ENCODE results near the gene STX19. TPM values are rescaled to one million over a fixed set of nuclear protein-coding genes. Genes with fewer than 3 reads are reported as not detected.
"Not testable (repeated sequence)": the region's sequence is repeated elsewhere in the genome, so short reads cannot be mapped to it uniquely, and the experiment has no call there.

STX19 gene
- total RNA-seq, 1 experiment from 2014 or later: not detected

GRCh38 chr3:94050546-94050945, 22.1 kb upstream of the STX19 start:
- Histone ChIP-seq H3K4me1 (no peaks in the 10 kb centered on the region), H3K27me3 (replicated peaks; ENCODE audit: control insufficient read depth, insufficient read depth, low read length) (no peaks in the 10 kb centered on the region), H3K36me3 (ENCODE audit: control insufficient read depth, insufficient read depth, low read length) (no peaks in the 10 kb centered on the region), H3K9me3 (no peaks in the 10 kb centered on the region), H3K4me3 (ENCODE audit: low read depth, low read length) (no peak overlapping the region)
- no peak for DNase-seq
- H3K27me3 Mint-ChIP-seq (ENCODE audit: insufficient read depth, unreplicated experiment): no peaks in the 10 kb centered on the region
- BruUV-seq (replicated peaks): no TSS peak
- H3K9me3 Mint-ChIP-seq (ENCODE audit: unreplicated experiment): no peaks in the 10 kb centered on the region
- CTCF ChIA-PET: no interaction called here
- no peak overlapping the region for H3K27ac Mint-ChIP-seq (ENCODE audit: unreplicated experiment)
- H3K4me3 Mint-ChIP-seq (ENCODE audit: unreplicated experiment): no peak overlapping the region
- H3K4me1 Mint-ChIP-seq (ENCODE audit: low read depth, unreplicated experiment): no peaks in the 10 kb centered on the region
- intact Hi-C loops (cut with micrococcal nuclease; ENCODE audit: unreplicated experiment): no loop called here
- no peak for TF ChIP-seq CTCF (IDR thresholded peaks at IDR 0.05; ENCODE audit: insufficient read depth in 1 of 2, low read depth in 1 of 2, low read length in 1 of 2, severe bottlenecking in 1 of 2, unreplicated experiment in 1 of 2)
- POLR2A ChIA-PET: no interaction called here
- H3K36me3 Mint-ChIP-seq (ENCODE audit: insufficient read depth, unreplicated experiment): peaks cover 2% of the 10 kb centered on the region

- Mint-ChIP-seq H3K27ac (ENCODE audit: unreplicated experiment) (no peak overlapping the region), H3K9me3 (ENCODE audit: unreplicated experiment) (no peaks in the 10 kb centered on the region), H3K36me3 (ENCODE audit: insufficient read depth, unreplicated experiment) (peaks cover 15% of the 10 kb centered on the region), H3K4me3 (ENCODE audit: unreplicated experiment) (no peak overlapping the region), H3K4me1 (ENCODE audit: low read depth, unreplicated experiment) (no peaks in the 10 kb centered on the region), H3K27me3 (ENCODE audit: insufficient read depth, unreplicated experiment) (no peaks in the 10 kb centered on the region)
- POLR2A ChIA-PET: no interaction called here
- no TSS peak for BruUV-seq (replicated peaks)
- Histone ChIP-seq H3K27me3 (replicated peaks; ENCODE audit: control insufficient read depth, insufficient read depth, low read length) (no peaks in the 10 kb centered on the region), H3K4me1 (no peaks in the 10 kb centered on the region), H3K9me3 (no peaks in the 10 kb centered on the region), H3K4me3 (ENCODE audit: low read depth, low read length) (no peak overlapping the region), H3K36me3 (ENCODE audit: control insufficient read depth, insufficient read depth, low read length) (no peaks in the 10 kb centered on the region)
- no peak for TF ChIP-seq CTCF (IDR thresholded peaks at IDR 0.05; ENCODE audit: insufficient read depth in 1 of 2, low read depth in 1 of 2, low read length in 1 of 2, severe bottlenecking in 1 of 2, unreplicated experiment in 1 of 2)
- CTCF ChIA-PET: no interaction called here
- DNase-seq: no peak
- intact Hi-C loops (cut with micrococcal nuclease; ENCODE audit: unreplicated experiment): no loop called here
Measured at GRCh38 chr3:94049267-94049666, 20.9 kb upstream of the STX19 start.

GRCh38 chr3:94046533-94046932, 18.1 kb upstream of the STX19 start:
- Histone ChIP-seq H3K9me3 (no peaks in the 10 kb centered on the region; the same call in 1 of the 2 replicates), H3K27me3 (replicated peaks; ENCODE audit: control insufficient read depth, insufficient read depth, low read length) (no peaks in the 10 kb centered on the region), H3K4me3 (ENCODE audit: low read depth, low read length) (no peak overlapping the region), H3K36me3 (ENCODE audit: control insufficient read depth, insufficient read depth, low read length) (no peaks in the 10 kb centered on the region), H3K4me1 (no peaks in the 10 kb centered on the region)
- ChIA-PET CTCF (no interaction called here), POLR2A (no interaction called here)
- BruUV-seq (replicated peaks): no TSS peak
- Mint-ChIP-seq H3K9me3 (ENCODE audit: unreplicated experiment) (no peaks in the 10 kb centered on the region), H3K27me3 (ENCODE audit: insufficient read depth, unreplicated experiment) (no peaks in the 10 kb centered on the region), H3K4me1 (ENCODE audit: low read depth, unreplicated experiment) (no peaks in the 10 kb centered on the region), H3K36me3 (ENCODE audit: insufficient read depth, unreplicated experiment) (peaks cover 32% of the 10 kb centered on the region), H3K27ac (ENCODE audit: unreplicated experiment) (no peak overlapping the region), H3K4me3 (ENCODE audit: unreplicated experiment) (no peak overlapping the region)
- intact Hi-C loops (cut with micrococcal nuclease; ENCODE audit: unreplicated experiment): no loop called here
- DNase-seq: no peak
- no peak for TF ChIP-seq CTCF (IDR thresholded peaks at IDR 0.05; ENCODE audit: insufficient read depth in 1 of 2, low read depth in 1 of 2, low read length in 1 of 2, severe bottlenecking in 1 of 2, unreplicated experiment in 1 of 2)

GRCh38 chr3:94044100-94044936, 15.9 kb upstream of the STX19 start:
- peaks cover 32% of the 10 kb centered on the region for H3K36me3 Mint-ChIP-seq (ENCODE audit: insufficient read depth, unreplicated experiment)
- BruUV-seq (replicated peaks); intact Hi-C loops (cut with micrococcal nuclease; ENCODE audit: unreplicated experiment); H3K4me1 ChIP-seq; H3K36me3 ChIP-seq (ENCODE audit: control insufficient read depth, insufficient read depth, low read length); H3K4me3 Mint-ChIP-seq (ENCODE audit: unreplicated experiment); H3K27me3 ChIP-seq (replicated peaks; ENCODE audit: control insufficient read depth, insufficient read depth, low read length); H3K9me3 Mint-ChIP-seq (ENCODE audit: unreplicated experiment); CTCF ChIA-PET; H3K27ac Mint-ChIP-seq (ENCODE audit: unreplicated experiment); H3K4me3 ChIP-seq (ENCODE audit: low read depth, low read length); POLR2A ChIA-PET; H3K9me3 ChIP-seq; H3K4me1 Mint-ChIP-seq (ENCODE audit: low read depth, unreplicated experiment); DNase-seq; H3K27me3 Mint-ChIP-seq (ENCODE audit: insufficient read depth, unreplicated experiment): not testable (repeated sequence)

Data from Caco-2 (cell line).